GM23338 (cell line): ENCODE measurements around the gene UTP11. TPM values are rescaled to one million over a fixed set of nuclear protein-coding genes. Genes with fewer than 3 reads are reported as not detected.

Experiments
- ATAC-seq: fragments of 200-7000 bp; cut with Tn5 transposase; 3 replicates; pipeline ENCODE4 v1.9.1; 2020
- DNase-seq: peaks from one replicate; pipeline ENCODE4 v3.0.0-alpha.2; 2015; ENCODE audit warnings: low spot score
- H2AFZ ChIP-seq: fragments of 200-600 bp; sonication (generic); 2 replicates; pipeline ENCODE4 v1.8.0; 2016; ENCODE audit warnings: antibody characterized with exemption, mild to moderate bottlenecking, moderate library complexity
- H3F3A ChIP-seq: fragments of 200-600 bp; sonication (generic); replicated peaks from 2 replicates; pipeline ENCODE4 v1.8.0; 2017; ENCODE audit warnings: antibody characterized with exemption, mixed run types, low read depth
- H3K27ac ChIP-seq: fragments of 200-600 bp; sonication (generic); 2 replicates; pipeline ENCODE4 v1.6.1; 2016; ENCODE audit warnings: low read depth
- H3K27me3 ChIP-seq: fragments of 200-600 bp; sonication (generic); 2 replicates; pipeline ENCODE4 v1.8.0; 2016; ENCODE audit warnings: mild to moderate bottlenecking, mixed run types, moderate library complexity; ENCODE audit not compliant: insufficient read depth
- H3K36me3 ChIP-seq: fragments of 200-600 bp; sonication (generic); 2 replicates; pipeline ENCODE4 v1.8.0; 2016; ENCODE audit warnings: mild to moderate bottlenecking; ENCODE audit not compliant: insufficient read depth
- H3K4me1 ChIP-seq: fragments of 200-600 bp; sonication (generic); 2 replicates; pipeline ENCODE4 v1.8.0; 2016; ENCODE audit warnings: mild to moderate bottlenecking, moderate library complexity; ENCODE audit not compliant: insufficient read depth
- H3K4me2 ChIP-seq: fragments of 200-600 bp; sonication (generic); 2 replicates; pipeline ENCODE4 v1.7.1; 2017; ENCODE audit warnings: mixed run types
- H3K4me3 ChIP-seq: fragments of 200-600 bp; sonication (generic); 2 replicates; pipeline ENCODE4 v1.6.1; 2016; ENCODE audit warnings: mixed run types
- H3K79me2 ChIP-seq: fragments of 200-600 bp; sonication (generic); replicated peaks from 2 replicates; pipeline ENCODE4 v1.8.0; 2017; ENCODE audit warnings: mild to moderate bottlenecking; ENCODE audit not compliant: insufficient read depth
- H3K9me2 ChIP-seq: fragments of 200-600 bp; sonication (generic); 2 replicates; pipeline ENCODE4 v1.8.0; 2017; ENCODE audit not compliant: insufficient read depth
- H4K20me1 ChIP-seq: fragments of 200-600 bp; sonication (generic); replicated peaks from 2 replicates; pipeline ENCODE4 v1.8.0; 2017; ENCODE audit warnings: mild to moderate bottlenecking; ENCODE audit not compliant: insufficient read depth
- H3K27ac Mint-ChIP-seq: 2 replicates; pipeline ENCODE4 v1.8.0; 2020; ENCODE audit warnings: inconsistent platforms, mild to moderate bottlenecking, moderate library complexity, mixed read lengths
- H3K27me3 Mint-ChIP-seq: 3 replicates; pipeline ENCODE4 v1.8.0; 2022; ENCODE audit warnings: low read depth, mild to moderate bottlenecking, moderate library complexity, mixed read lengths, inconsistent platforms; ENCODE audit not compliant: insufficient read depth, poor library complexity
- H3K36me3 Mint-ChIP-seq: 3 replicates; pipeline ENCODE4 v1.8.0; 2021; ENCODE audit warnings: low read depth, mild to moderate bottlenecking, inconsistent platforms, moderate library complexity, mixed read lengths
- H3K4me1 Mint-ChIP-seq: 3 replicates; pipeline ENCODE4 v1.8.0; 2020; ENCODE audit warnings: mild to moderate bottlenecking, inconsistent platforms, mixed read lengths
- H3K4me3 Mint-ChIP-seq: 3 replicates; pipeline ENCODE4 v1.8.0; 2021; ENCODE audit warnings: moderate library complexity, mild to moderate bottlenecking, inconsistent platforms, mixed read lengths
- H3K9me3 Mint-ChIP-seq: 3 replicates; pipeline ENCODE4 v1.8.0; 2020; ENCODE audit warnings: moderate library complexity, mild to moderate bottlenecking, inconsistent platforms, mixed read lengths
- CREB1 ChIP-seq: fragments of 250-450 bp; sonication (Bioruptor Pico); IDR thresholded peaks from 2 replicates; pipeline ENCODE4 v1.5.0; 2020; ENCODE audit warnings: low read depth, mild to moderate bottlenecking, moderate library complexity
- CTCF ChIP-seq, 2 experiments: fragments of 200-600 bp in 1 of 2; sonication (generic) in 1 of 2; conservative IDR thresholded peaks; 2 replicates each; pipeline versions ENCODE4 v1.5.1 to v1.6.1; 2016 to 2017; ENCODE audit warnings: antibody characterized with exemption in 2 of 2, low read depth in 2 of 2, mild to moderate bottlenecking in 2 of 2, moderate library complexity in 1 of 2
- ETS1 ChIP-seq: IDR thresholded peaks from 2 replicates; pipeline ENCODE4 v1.6.1; 2016; ENCODE audit warnings: antibody characterized with exemption
- EZH2 ChIP-seq: fragments of 200-600 bp; sonication (generic); IDR thresholded peaks from one replicate; pipeline ENCODE4 v1.8.0; 2017; ENCODE audit warnings: antibody characterized with exemption, mild to moderate bottlenecking, low read depth; ENCODE audit not compliant: unreplicated experiment
- EZH2phosphoT487 ChIP-seq: fragments of 200-600 bp; sonication (generic); IDR thresholded peaks from one replicate; pipeline ENCODE4 v1.8.1; 2018; ENCODE audit warnings: antibody characterized with exemption; ENCODE audit not compliant: unreplicated experiment
- JUNB ChIP-seq: IDR thresholded peaks from one replicate; pipeline ENCODE4 v1.6.1; 2016; ENCODE audit warnings: antibody characterized with exemption; ENCODE audit not compliant: unreplicated experiment
- NANOG ChIP-seq: IDR thresholded peaks from 2 replicates; pipeline ENCODE4 v1.6.1; 2016; ENCODE audit warnings: antibody characterized with exemption, borderline replicate concordance
- POLR2AphosphoS5 ChIP-seq: IDR thresholded peaks from 2 replicates; pipeline ENCODE4 v1.6.1; 2016; ENCODE audit warnings: antibody characterized with exemption, low read depth
- REST ChIP-seq: IDR thresholded peaks from one replicate; pipeline ENCODE4 v1.6.1; 2018; ENCODE audit warnings: antibody characterized with exemption; ENCODE audit not compliant: unreplicated experiment
- STAT1 ChIP-seq: IDR thresholded peaks from one replicate; pipeline ENCODE4 v1.6.1; 2016; ENCODE audit warnings: antibody characterized with exemption; ENCODE audit not compliant: unreplicated experiment
- ZNF114 ChIP-seq: fragments of 250-450 bp; sonication (Bioruptor Pico); IDR thresholded peaks from 2 replicates; pipeline ENCODE4 v1.5.0; 2020; ENCODE audit warnings: mild to moderate bottlenecking, moderate library complexity
- ZNF331 ChIP-seq: fragments of 250-450 bp; sonication (Bioruptor Pico); IDR thresholded peaks from 2 replicates; pipeline ENCODE4 v1.5.0; 2020; ENCODE audit warnings: low read depth, mild to moderate bottlenecking, moderate library complexity
- ZNF462 ChIP-seq: fragments of 250-450 bp; sonication (Bioruptor Pico); IDR thresholded peaks from 2 replicates; pipeline ENCODE4 v1.5.0; 2020; ENCODE audit warnings: mild to moderate bottlenecking, moderate library complexity
- polyA plus RNA-seq: library from polyadenylated mRNA; unstranded; fragments of >200 nt; fragmentation: Nextera tagmentation; extraction: Ambion mirVana; gene quantifications from 2 replicates; pipeline ENCODE4 v1.2.1, GENCODE V29; 2016
- total RNA-seq: library from RNA; depleted of rRNA; stranded (reverse); fragments of >200 nt; shearing (Covaris generic); gene quantifications from 2 replicates; pipeline ENCODE4 v1.2.3, GENCODE V29; 2014

Gene UTP11
- total and polyA plus RNA-seq, 2 experiments from 2014 or later, result 67.8 to 105 TPM

- Mint-ChIP-seq H3K27me3 (peaks cover 14% of the 10 kb centered on the region), H3K4me1 (peaks cover 33% of the 10 kb centered on the region), H3K4me3 (no peak overlapping the region; the same call in 2 of the 3 replicates), H3K36me3 (peaks cover 43% of the 10 kb centered on the region), H3K27ac (no peak overlapping the region), H3K9me3 (peaks cover 4% of the 10 kb centered on the region)
- Histone ChIP-seq H3K27ac (no peak overlapping the region), H3K4me1 (peaks cover 7% of the 10 kb centered on the region), H3K4me3 (no peak overlapping the region), H3K9me2 (no peaks in the 10 kb centered on the region; the same call in 1 of the 2 replicates), H3F3A (0 out of 2 replicates have a peak, but pooled peaks cover 3% of the 10 kb centered on the region), H3K79me2 (peaks cover 14% of the 10 kb centered on the region), H2AFZ (no peak overlapping the region), H3K36me3 (no peaks in the 10 kb centered on the region), H3K27me3 (peaks cover 20% of the 10 kb centered on the region), H4K20me1 (peaks cover 12% of the 10 kb centered on the region), H3K4me2 (no peak overlapping the region)
- ATAC-seq (no peak), DNase-seq (no peak)
- TF ChIP-seq EZH2phosphoT487, result no peak
- no peak for TF ChIP-seq ETS1
- no peak for TF ChIP-seq CTCF (conservative IDR thresholded peaks at IDR 0.05; ENCODE audit: low read depth in 2 of 2)
- no peak for TF ChIP-seq ZNF462 (CRISPR knock-in tag)
- TF ChIP-seq POLR2AphosphoS5, result no peak
- TF ChIP-seq ZNF331, result no peak
- no peak for TF ChIP-seq EZH2
- TF ChIP-seq STAT1, result no peak
- no peak for TF ChIP-seq REST
- TF ChIP-seq NANOG, result no peak
- TF ChIP-seq ZNF114 (CRISPR knock-in tag), result no peak
- TF ChIP-seq CREB1 (CRISPR knock-in tag), result no peak
- no peak for TF ChIP-seq JUNB
These were observed 27.0 kb downstream of the UTP11 start for GRCh38 chr1:38039331-38040088.
